HG02852 (cell line): ENCODE results near the gene INO80D.
A peak's percentile ranks its signal among the peaks of the same experiment; 100 is the strongest.

ENCODE experiments used
- ATAC-seq: cut with Tn5 transposase; IDR thresholded peaks from one replicate; pipeline ENCODE4 v1.9.1; 2021; ENCODE audit warnings: mild to moderate bottlenecking, moderate library complexity; ENCODE audit not compliant: unreplicated experiment

Gene INO80D

DNA sequence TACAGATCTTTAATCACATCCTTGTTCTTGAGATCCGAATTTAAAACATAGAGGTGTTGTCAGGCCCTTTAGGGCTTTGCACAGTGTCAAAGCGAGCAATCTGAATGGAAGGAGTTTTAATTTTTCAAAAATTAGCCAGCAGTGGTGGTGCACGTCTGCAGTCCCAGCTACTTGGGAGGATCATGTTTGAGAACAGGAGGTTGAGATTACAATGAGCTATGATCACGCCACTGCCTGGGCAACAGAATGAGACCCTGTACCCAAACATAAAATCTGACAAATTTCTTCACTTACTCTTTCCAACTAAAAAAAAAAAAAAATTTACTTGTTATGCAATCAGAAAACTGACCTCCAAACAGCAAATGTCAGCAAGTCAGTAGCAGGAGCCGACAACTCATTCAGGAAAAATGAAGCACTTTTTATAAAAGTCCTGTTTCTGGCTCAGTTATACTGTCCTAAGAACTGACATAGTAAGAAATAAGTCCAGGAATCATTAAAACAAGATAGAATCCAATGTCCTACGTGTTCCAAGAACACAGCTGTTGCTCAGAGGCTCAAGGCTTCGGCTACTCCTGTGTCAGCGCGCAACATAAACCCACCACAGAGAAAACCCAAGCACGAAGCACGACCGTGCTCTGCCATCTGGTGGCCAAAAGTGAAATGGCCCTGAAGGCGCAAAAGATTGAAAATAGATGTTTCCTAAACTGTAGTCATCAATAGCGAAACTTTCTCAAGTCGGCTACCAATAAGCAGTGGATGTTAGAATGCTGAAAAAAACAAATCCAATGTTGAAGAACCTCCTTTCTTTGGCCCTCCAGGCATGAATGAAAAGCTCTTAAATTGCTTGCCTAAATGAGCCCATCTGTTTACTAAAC, 138.1 kb downstream of the INO80D start:
- peak; percentile 91 for ATAC-seq

- ATAC-seq: no peak
These were observed 139.7 kb downstream of the INO80D start for GRCh38 chr2:205946226-205946625.
